ENCODE results near the gene ZNF28.
"Not testable (repeated sequence)": the region's sequence is repeated elsewhere in the genome, so short reads cannot be mapped to it uniquely, and the experiment has no call there.

GRCh38 chr19:52834289-52834688 lies 12.9 kb upstream of the ZNF28 start:
- not testable (repeated sequence) for TF ChIP-seq REST (IDR thresholded peaks at IDR 0.05; ENCODE audit: low read depth, low read length); CTCF (IDR thresholded peaks at IDR 0.05 in 2 of 3, conservative IDR thresholded peaks at IDR 0.05 in 1 of 3; ENCODE audit: control insufficient read depth in 2 of 3, extremely low read depth in 1 of 3, insufficient read depth in 1 of 3, low read depth in 3 of 3, low read length in 3 of 3); SUZ12 (IDR thresholded peaks at IDR 0.05; ENCODE audit: unreplicated experiment); EGR1 (IDR thresholded peaks at IDR 0.05; ENCODE audit: borderline replicate concordance in 1 of 2, low read depth in 2 of 2, low read length in 2 of 2); RCOR1 (conservative IDR thresholded peaks at IDR 0.05; ENCODE audit: low read depth, low read length); POLR2AphosphoS5 (IDR thresholded peaks at IDR 0.05; ENCODE audit: low read length); MTA3 (IDR thresholded peaks at IDR 0.05; ENCODE audit: borderline replicate concordance, low read length); POLR2A (IDR thresholded peaks at IDR 0.05; ENCODE audit: low read depth, low read length); CBX3 (IDR thresholded peaks at IDR 0.05; ENCODE audit: borderline replicate concordance, low read depth); HDAC6 (IDR thresholded peaks at IDR 0.05; ENCODE audit: unreplicated experiment); CHD2 (IDR thresholded peaks at IDR 0.05; ENCODE audit: borderline replicate concordance, low read depth, low read length); ELK1 (IDR thresholded peaks at IDR 0.05; ENCODE audit: low read depth, low read length)
- TF ChIP-seq, protein P1, sequence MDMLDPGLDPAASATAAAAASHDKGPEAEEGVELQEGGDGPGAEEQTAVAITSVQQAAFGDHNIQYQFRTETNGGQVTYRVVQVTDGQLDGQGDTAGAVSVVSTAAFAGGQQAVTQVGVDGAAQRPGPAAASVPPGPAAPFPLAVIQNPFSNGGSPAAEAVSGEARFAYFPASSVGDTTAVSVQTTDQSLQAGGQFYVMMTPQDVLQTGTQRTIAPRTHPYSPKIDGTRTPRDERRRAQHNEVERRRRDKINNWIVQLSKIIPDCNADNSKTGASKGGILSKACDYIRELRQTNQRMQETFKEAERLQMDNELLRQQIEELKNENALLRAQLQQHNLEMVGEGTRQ (IDR thresholded peaks at IDR 0.05; ENCODE audit: borderline replicate concordance, low read depth, low read length), result not testable (repeated sequence)
